DMS 273 treated with DMSO at 0.1 percent for 48 hours (cell line): ENCODE data around the gene ST6GAL1.
"Not testable (repeated sequence)": the region's sequence is repeated elsewhere in the genome, so short reads cannot be mapped to it uniquely, and the experiment has no call there.

Experiments
- DNase-seq: peaks from one replicate; lab custom pipeline; 2025; lab: John Stamatoyannopoulos, UW

The ST6GAL1 gene, protein sequence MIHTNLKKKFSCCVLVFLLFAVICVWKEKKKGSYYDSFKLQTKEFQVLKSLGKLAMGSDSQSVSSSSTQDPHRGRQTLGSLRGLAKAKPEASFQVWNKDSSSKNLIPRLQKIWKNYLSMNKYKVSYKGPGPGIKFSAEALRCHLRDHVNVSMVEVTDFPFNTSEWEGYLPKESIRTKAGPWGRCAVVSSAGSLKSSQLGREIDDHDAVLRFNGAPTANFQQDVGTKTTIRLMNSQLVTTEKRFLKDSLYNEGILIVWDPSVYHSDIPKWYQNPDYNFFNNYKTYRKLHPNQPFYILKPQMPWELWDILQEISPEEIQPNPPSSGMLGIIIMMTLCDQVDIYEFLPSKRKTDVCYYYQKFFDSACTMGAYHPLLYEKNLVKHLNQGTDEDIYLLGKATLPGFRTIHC

DNA sequence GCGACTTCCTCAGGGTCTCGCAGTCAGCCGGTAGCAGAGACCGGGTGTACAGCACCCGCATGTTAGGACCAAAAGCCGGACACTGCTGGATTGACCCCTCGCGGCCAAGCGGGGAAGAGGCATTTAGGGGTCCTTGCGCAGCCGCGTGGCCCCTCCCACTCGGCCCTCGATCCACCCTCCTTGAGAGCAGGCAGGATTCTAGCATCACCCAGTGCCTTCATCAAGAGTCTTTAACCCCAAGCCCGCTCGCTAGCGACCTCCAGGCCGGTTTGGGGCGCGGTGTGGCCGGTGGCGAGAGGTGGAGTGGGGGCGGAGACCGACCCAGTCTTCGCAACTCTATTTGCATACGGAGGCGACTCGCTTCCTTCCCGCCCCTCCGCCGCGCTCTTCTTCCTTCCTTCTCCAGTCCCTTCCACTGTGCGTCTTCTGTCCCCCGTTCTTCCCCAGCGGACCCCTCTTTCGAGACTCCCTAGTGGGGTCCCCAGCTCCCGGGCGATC, at the start of gene ST6GAL1:
TSS of gene ST6GAL1 (plus strand) at position 384 of the 498 bp plus-strand sequence. CDS start 112,178 bp downstream, outside the sequence.
- peak; percentile 58 for DNase-seq

DNA sequence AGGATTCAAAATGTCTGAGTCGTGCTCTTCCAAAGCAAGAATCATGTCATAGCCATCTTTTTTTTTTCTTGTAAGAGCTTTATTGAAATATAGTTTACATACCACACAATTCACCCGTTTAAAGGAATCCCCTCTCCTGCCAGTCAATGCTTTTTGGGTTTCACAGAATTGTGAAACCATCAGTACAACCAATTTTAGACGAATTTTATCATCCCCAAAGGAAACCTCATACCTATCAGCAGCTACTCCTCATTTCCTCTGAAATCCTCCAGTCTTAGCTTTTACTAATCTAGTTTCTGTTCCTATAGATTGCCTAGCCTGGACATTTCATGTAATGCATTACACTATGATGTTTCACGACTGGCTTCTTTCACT, 48.2 kb upstream of the ST6GAL1 start:
- DNase-seq: no peak

DNA sequence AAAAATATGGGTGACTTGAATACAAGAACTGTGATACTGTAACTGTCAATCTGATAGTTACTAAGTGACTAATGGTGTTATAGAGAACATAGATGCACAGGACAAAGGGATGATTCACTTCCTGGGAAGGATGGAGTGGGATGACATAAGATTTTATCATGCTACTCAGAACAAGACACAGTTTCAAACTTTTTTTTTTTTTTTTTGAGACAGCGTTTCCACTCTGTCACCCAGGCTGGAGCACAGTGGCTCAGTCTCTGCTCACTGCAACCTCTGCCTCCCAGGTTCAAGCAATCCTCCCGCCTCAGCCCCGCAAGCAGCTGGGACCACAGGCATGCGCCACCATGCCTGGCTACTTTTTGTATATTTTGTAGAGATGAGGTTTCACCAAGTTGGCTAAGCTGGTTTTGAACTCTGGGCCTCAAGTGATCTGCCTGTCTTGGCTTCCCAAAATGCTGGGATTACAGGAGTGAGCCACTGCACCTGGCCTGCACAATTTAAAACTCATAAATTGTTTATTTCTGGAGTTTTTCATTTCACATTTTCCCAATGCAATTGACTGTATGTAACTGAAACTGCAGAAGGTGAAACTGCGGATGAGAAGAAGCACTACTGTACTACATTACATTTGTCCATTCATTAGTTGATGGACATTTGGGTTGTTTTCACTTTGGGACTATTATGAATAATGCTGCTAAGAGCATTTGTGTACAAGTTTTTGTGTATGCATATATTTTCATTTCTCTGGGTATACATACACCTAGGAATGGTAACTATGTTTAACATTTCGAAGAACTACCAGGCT, 47.2 kb upstream of the ST6GAL1 start:
- DNase-seq: no peak

GRCh38 chr3:186883686-186884058, 46.7 kb upstream of the ST6GAL1 start:
- DNase-seq: no peak

DNA sequence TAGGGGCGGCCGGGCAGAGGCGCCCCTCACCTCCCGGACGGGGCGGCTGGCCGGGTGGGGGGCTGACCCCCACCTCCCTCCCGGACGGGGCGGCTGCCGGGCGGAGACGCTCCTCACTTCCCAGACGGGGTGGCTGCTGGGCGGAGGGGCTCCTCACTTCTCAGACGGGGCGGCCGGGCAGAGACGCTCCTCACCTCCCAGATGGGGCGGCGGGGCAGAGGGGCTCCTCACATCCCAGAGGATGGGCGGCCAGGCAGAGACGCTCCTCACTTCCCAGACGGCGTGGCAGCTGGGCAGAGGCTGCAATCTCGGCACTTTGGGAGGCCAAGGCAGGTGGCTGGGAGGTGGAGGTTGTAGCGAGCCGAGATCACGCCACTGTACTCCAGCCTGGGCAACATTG, 45.5 kb upstream of the ST6GAL1 start:
- not testable (repeated sequence) for DNase-seq

DNA sequence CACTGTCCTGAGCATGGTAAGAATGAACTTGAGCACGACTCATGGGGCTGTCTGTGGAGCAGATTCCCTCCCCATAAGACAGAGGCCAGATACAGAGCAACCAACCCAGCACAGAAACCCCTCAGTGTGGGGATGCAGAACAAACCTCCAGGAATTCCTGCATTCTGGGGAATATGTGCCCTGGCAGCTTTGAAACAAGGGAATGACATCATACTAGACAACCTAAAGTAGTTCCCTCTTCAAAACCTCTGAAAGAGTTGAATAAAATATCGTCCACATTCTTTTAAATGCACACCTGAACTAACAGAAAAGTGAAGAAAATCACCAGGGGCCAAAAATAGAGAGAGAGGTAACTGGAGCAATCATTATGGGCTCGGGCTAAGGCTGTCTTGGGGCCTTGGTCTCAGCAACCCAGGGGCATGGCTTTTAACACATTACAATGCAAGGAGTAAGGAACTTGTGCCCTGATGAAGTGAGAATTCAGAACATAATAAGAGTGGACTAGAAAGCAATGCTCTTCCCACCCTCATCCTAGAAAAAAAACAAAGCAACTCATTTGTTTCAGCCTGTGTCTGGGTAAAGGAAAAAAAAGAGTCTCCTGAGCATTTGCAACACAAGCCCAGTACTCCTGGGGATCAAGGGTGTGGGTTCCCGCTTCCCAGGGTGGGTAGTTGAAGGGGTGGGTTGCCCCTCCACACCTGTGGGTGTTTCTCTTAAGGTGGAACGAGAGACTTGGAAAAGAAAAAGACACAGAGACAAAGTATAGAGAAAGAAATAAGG, 43.9 kb upstream of the ST6GAL1 start:
- DNase-seq: no peak

DNA sequence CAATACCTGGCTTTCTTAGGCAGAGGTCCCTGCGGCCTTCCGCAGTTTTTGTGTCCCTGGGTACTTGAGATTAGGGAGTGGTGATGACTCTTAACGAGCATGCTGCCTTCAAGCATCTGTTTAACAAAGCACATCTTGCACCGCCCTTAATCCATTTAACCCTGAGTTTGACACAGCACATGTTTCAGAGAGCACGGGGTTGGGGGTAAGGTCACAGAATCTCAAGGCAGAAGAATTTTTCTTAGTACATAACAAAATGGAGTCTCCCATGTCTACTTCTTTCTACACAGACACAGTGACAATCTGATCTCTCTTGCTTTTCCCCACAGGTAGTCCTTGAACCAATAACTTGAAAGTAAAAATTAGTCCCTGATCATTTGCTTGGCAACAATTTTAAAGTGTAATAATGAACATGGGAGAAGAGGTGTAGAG, 42.8 kb upstream of the ST6GAL1 start:
- DNase-seq: not testable (repeated sequence)

DNA sequence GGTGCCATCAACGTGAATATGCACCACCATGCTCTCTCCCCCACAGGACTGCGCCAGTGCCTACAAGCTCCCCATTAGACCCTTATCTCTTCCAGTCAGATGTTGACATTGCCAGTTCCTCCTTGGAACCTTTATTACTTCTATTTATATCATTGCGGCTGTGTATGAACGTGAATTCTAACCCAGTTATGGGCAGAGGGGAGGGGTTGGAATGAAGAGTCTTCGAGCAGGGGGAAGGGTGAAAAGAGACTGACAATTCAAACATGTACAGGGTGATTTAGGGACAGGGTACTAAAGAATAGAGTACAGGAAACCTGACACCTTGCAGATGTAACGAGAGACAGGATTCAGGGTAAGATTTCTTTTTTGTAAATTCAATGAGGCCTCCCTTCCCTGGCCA, 41.8 kb upstream of the ST6GAL1 start:
- DNase-seq: no peak

DNA sequence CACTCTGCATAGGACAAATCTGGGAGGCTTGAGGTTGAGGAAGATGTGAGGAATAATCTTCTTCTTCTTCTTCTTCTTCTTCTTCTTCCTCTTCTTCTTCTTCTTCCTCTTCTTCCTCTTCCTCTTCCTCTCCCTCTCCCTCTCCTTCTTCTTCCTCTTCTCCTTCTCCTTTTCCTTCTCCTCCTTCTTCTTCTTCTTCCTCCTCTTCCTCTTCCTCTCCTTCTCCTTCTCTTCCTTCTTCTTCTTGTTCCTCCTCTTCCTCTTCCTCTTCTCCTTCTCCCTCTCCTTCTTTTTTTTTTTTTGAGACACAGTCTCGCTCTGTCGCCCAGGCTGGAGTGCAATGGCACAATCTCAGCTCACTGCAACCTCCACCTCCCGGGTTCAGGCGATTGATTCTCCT, 40.6 kb upstream of the ST6GAL1 start:
- not testable (repeated sequence) for DNase-seq

GRCh38 chr3:186890911-186891310, 39.4 kb upstream of the ST6GAL1 start:
- DNase-seq: no peak

DNA sequence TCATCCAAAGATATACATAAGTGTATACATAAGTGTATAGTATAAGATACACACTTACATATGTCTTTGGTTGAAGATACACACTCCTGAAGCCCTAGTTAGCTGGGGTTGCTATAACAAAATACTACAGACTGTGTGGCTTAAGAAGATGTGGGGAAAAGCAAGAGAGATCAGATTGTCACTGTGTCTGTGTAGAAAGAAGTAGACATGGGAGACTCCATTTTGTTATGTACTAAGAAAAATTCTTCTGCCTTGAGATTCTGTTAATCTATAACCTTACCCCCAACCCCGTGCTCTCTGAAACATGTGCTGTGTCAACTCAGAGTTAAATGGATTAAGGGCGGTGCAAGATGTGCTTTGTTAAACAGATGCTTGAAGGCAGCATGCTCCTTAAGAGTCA, 37.3 kb upstream of the ST6GAL1 start:
- DNase-seq: not testable (repeated sequence)

- DNase-seq: no peak
Observed at GRCh38 chr3:186895406-186895805, 34.9 kb upstream of the ST6GAL1 start.

- DNase-seq: no peak
Observed at GRCh38 chr3:186896006-186896405, 34.3 kb upstream of the ST6GAL1 start.

- no peak for DNase-seq
Observed at GRCh38 chr3:186896875-186897274, 33.5 kb upstream of the ST6GAL1 start.

DNA sequence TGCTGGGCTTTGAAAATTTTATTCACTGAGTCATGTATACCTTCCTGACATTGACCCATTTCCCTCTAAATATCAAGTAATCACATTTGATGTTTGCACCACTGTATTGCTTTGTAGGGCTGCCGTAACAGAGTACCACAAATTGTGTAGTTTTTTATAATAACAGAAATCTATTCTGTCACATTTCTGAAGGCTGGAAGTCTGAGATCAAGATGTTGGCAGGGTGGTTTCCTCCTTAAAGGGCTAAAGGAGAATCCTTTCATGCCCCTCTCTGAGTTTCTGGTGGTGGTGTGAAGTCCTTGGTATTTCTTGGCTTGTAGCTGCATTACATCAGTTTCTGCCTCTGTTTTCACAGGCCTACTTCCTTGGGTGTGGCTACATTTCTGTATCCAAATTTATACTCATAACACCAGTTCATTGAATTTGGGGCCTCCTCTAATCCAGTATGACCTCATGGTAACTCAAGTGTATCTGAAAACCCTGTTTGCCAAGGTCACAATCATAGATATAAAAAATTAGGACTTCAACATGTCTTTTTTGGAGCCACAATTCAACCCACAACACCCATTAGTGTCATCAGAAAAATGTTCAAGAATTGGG, 29.1 kb upstream of the ST6GAL1 start:
- no peak for DNase-seq

DNA sequence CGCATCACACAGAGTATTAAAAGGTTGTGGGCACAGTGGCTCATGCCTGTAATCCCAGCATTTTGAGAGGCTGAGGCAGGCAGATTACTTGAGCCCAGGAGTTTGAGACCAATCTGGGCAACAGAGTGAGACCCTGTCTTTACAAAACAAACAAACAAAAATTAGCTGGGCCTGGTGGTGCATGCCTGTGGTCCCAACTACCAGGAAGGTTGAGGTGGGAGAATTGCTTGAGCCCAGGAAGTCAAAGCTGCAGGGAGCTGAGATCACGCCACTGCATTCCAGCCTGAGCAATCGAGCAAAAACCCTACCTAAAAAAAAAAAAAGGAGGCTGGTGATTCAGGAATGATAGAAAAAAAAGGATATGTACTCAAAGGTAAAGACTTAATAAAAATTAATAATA, 28.2 kb upstream of the ST6GAL1 start:
- no peak for DNase-seq

GRCh38 chr3:186902713-186903112, 27.6 kb upstream of the ST6GAL1 start:
- DNase-seq: no peak

- not testable (repeated sequence) for DNase-seq
Observed at GRCh38 chr3:186903676-186904075, 26.6 kb upstream of the ST6GAL1 start.

- DNase-seq: not testable (repeated sequence)
Observed at GRCh38 chr3:186907075-186907474, 23.3 kb upstream of the ST6GAL1 start.

GRCh38 chr3:186909078-186909853, 21.1 kb upstream of the ST6GAL1 start:
- DNase-seq: no peak
